Hematopoietic multipotent progenitor cell (in vitro differentiated cells): Measurements from ENCODE around the gene P3H2. TPM values are rescaled to one million over a fixed set of nuclear protein-coding genes. Genes with fewer than 3 reads are reported as not detected.

ENCODE experiments used
- DNase-seq, 3 donors: peaks; one replicate each; pipeline ENCODE4 v3.0.0-alpha.2; 2011 to 2015; ENCODE audit warnings: low read depth in 2 of 3, low spot score in 2 of 3
- total RNA-seq: library from RNA; depleted of rRNA; stranded (reverse); fragments of >200 nt; gene quantifications from one replicate; pipeline ENCODE4 v1.2.3, GENCODE V29; 2012

Gene P3H2
- total RNA-seq, 1 donor = under 0.01 TPM

DNA sequence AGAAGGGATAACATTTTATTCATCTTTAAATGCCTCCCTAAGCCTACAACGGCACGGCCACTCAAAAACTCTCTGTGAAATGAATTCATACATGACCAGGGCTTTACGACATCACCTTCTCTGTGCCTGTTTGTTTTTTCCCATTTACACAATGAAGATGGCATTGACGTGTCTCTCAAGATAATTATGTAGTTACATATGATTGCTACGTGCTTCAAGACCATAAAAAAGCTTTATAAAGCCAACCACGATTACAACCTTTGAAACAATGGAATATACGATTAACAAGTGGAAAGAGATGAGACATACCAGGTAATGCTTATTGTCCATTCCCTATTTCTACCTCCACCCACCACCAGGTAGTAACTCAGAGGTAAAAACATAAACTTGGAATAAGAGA is 168.4 kb downstream of the P3H2 start:
- no peak for DNase-seq

- DNase-seq = no peak
These were observed 170.4 kb downstream of the P3H2 start for GRCh38 chr3:189950258-189950657.

DNA sequence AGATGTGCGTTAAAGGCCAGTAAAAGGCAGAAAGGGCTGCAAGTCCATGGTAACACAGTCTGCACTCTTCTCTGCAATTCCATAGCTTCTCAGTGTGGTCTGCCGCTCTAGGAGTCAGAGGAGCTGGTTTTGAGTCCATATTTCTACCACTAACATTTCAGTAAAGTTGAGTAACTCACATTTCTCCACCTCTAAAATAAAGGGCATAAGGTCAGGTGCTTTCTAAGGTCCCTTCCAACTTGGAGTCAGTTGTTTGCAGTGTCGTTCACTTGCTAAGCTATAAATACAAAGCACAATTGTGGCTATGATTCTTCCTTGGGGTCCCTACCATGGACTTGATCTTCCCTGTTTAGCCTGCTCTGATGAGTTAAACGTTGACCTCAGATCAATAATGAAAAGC is 171.1 kb downstream of the P3H2 start:
- no peak for DNase-seq

GRCh38 chr3:189948724-189949045 is 172.0 kb downstream of the P3H2 start:
- DNase-seq = no peak

DNA sequence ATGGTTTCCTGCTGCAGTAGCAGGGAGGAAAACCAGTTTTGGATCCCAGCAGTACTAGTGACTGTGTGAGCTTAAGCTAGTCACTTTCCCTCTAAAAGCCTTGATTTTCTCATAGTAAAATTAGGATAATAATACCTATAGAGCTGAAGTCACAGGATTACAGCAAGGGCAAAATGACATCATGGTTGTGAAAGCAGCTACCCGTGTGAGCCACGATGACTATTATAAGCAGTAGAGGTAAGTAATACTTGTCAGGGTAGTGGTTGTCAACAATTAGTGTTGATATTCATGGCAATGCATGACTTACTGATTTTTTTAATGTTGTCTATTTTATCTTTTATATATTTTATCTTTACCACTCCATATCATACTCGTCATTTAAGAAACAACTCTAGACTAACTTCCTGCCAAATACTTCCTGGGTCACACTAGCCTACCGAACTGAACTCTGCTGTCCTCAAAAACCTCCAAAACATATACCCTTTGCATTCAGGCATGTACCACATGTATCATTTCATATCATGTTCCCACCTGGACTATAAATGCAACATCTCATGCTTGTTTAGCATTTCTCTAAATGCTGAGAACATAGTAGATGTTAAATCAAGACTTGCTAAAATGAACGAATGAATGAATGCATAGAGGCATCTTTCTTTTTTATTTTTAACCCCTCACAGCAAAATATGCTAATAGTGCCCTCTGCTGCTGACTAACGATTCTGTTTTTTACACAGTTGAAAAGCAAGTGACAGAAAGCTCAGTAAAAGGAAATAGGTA is 172.6 kb downstream of the P3H2 start:
- peak in 1 of 3 donors; percentile 55 for DNase-seq

DNA sequence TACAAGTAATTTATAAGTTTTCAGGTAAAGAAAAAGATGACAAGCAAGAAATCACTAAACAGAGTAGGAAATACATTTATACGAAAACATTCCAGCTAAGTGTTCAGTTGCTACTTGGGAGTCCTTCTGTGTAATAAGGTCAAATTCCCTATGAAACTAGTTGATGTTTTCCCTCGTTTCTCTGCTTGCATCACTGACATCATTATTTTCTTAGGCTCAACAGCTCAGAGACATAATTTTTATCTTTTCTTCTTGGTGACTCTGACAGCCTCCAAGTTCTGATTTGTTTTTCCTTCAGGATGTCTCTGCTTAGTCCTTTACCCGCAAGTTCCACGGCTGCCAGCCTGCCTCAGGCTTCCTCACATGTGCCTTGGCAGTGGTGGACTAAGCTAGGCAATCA is 173.6 kb downstream of the P3H2 start:
- DNase-seq = no peak

DNA sequence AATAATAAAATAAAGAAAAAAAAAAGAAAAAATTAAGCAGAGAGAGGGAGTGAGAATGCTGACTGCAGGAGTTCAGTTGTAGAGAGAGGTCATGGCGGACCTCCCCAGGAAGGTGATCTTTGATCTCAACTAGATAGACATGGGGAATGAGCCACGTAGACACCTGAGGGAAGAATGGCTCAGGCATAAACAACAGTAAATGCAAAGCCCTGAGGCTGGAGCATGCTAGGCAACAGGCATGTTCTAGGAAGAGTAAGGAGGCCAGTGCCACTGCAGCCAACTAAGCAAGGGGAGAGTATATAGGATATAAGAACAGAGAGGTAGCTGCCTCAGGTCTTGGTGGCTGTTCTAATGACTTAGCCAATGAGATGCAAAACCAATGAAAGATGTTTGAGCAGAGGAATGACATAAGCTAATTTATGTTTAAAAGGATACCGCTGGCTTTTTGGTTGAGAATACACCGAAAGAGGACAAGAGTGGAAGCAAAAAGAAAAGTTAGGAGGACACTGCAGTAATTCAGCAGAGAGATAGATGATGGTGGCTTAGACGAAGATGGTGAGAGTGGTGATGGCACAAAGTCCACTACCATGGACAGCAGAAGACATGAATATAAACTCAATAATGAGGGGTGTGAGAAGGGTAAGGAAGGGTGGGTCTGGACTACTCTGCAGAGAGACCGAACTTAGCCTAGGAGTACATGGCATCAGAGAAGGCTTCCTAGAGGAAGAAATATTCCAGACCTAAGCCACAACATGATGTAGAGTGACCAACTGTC is 174.6 kb downstream of the P3H2 start:
- DNase-seq = no peak

DNA sequence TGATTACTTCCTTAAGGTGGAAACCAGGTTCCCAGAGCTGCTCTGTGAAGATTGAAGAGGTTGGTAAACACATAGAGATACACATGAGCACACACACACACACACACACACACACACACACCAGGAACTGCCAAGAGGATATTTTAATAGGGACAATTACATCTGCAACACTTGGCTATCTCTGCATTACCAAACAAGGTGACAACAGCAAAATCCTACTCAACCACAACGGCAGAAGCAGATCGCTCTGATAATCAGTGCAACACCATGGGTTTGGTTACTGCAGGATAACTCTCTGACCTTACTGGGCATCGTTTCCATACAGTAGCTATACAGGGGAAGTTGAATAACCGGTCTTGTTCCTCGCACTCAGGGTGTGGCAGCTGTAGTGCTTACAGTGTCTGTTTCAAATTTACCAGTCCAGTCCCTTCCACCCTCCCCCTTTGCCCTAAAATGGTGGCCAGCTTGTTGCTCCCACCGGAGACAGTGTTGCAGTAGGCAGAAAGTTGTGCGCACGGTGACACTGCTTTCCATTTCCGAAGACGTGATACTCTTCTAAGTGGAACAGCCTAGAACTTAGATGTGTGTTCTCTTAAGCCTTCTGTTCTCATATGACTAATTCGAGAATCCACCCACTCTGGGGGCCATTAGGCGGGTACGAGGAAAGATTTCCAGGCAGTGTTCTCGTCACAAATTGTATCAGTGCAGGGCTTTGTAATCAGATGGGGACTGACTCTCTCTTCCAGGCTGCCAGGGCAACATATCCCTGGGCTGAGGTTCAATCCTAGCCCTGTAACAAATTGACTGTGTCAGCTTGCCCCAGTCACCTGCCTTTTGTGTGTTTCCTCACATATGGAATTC is 176.2 kb downstream of the P3H2 start:
- DNase-seq = no peak

- no peak for DNase-seq
These were observed 177.7 kb downstream of the P3H2 start for GRCh38 chr3:189942948-189943347.

GRCh38 chr3:189941679-189942078 is 179.0 kb downstream of the P3H2 start:
- DNase-seq = no peak

- DNase-seq = no peak
These were observed 179.6 kb downstream of the P3H2 start for GRCh38 chr3:189941125-189941524.

DNA sequence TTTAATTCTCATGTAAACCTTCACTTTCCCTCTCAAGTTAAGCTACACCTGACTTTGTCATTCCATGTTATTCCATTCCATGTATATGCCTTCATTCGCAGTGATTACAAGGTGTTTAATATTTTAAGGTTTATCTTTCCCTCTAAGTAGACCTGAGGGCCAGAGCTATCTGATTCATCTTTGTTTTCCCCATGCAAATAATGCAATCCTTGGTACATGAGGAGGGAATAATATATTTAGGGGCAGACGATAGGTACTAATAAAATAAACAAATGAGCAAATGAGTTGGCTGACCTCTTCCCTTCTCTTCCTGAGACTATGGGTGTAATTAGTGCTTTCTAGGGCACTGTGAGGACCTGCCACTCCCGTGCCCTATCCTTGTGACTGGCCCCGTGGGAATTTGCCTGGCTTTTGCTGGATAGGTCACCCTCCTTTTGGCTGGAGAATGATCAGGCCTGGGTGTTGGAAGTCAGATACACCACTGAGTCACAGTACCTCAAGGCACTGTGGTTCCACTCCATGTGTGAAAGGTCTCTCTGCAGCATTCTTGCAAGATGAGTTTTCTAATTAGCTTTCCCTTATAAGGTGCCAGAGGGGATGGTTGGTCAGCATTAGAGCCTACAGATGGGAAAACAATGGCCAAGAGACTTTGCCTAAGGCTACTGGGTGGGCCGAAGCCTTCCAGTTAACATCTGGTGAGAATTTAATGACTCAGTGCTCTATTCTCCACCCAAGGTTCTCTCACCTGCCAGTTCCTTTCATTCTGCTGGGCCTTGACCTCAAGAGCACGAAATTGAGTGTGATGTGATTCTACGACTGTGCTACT is 183.2 kb downstream of the P3H2 start:
- DNase-seq = no peak

GRCh38 chr3:189936201-189936945 is 184.3 kb downstream of the P3H2 start:
- DNase-seq = no peak

DNA sequence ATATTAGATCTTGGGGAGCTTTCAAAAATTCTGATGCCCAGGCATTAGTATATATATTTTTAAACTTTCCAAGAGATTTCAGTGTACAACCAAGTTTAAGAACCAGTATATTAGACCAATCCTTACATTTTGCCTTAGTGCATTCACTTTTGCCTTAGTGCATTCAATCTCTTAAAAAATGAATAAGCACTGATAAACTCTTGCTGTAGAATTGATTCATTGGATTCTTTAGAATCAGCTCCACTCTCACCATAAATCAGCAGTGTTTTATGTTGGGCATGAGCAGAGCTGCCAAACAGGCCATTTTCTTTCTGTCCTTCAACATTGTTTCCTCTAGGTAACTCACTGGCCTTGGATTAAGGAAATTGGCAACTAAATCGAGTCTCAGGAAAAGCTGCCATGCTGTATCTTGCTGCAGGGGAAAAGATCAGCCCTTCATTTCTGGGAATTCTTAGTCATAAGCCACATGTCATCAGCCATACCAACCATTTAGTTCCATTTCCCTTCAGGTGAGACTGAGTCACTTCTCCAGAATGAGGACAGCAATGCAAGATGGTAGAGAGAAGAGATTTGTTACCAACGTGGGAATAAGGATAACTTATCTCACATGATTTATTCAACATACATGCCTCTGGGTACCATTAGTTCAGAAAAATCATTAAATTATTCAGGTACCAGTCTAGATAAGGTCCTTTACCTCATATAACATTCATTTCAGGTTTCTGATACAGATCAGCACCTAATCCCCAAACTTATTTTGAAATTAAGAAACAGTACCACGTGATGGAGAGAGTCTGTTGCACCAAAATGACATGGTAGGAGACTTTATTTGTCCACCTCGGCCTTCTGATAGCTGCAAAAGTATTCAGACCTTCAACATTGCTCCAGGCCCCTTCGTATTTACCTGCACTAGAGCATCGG is 192.5 kb downstream of the P3H2 start:
- no peak for DNase-seq

DNA sequence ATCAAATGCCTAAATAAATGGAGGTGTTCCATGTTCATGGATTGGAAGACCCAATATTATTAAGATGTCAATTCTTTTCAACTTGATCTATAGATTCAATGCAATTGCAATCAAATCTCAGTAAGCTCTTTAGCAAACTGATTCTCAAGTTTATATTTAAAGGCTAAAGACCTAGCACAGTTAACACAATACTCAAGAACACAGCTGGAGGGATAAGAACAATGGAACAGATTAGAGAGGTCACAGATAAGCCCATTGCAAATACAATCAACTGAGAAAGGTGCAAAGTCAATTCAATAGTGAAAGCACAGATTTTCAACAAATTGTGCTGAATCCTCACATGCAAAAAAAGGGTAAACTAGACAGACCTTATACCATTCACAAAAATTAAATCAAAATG is 198.9 kb downstream of the P3H2 start:
- no peak for DNase-seq

DNA sequence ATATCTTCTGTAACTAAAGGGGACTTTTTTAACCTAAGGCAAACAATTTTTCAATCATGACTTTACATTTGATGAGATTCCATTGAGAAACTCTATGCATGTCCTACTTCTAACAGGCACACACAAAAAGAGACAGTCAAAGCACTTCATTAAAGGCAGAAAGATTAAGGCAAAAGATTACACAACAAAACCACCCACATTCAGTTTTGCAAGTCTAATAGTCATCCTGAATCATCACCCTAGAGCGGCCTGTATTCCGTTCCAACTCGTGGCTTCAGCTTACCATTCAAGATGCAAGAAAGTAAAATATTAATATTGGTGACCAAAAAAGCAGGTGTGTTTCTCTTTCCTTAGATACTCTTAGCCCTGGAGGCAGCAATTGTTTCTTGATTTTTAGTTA is 205.9 kb downstream of the P3H2 start:
- DNase-seq = no peak

- no peak for DNase-seq
These were observed 209.7 kb downstream of the P3H2 start for GRCh38 chr3:189911001-189911400.

DNA sequence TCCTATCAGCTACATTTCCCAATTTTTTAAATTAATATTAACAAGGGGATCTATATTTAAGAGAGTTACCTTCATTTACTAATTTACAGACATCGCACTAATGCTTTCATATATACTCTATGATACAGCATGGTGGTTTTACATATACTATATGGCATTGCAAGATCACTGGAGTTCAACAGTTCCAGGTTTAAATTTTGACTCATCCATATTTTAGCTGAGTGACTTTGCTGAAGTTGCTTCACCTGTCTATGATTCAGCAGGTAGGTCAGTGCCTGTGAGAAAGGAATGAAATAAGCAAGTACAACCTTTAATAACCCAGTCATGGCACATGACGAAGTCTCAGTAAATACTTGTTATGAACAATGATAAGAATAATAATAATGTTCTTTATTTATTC is 211.1 kb downstream of the P3H2 start:
- DNase-seq = no peak

DNA sequence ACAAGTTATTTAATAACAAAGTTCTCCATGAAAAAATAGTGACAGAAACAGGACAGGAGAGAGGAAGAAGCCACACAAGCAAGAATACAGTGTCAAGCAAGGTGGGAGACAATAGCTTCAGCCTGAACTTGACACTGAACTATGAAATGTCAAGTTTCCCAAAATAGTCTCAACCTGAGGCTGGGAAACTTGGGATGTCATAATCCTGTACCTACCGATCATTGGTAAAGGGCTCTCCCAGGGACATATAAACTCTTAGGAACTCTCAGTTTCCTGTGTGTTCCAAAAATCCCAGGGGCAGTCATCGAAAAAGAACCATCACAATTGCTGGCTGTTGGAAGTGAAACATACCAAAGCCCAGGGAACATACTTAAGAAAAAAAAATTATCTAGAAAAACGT is 211.6 kb downstream of the P3H2 start:
- DNase-seq = no peak
